Erythroblast (primary cell): ENCODE results near the gene JARID2.
A peak's percentile ranks its signal among the peaks of the same experiment; 100 is the strongest.

Experiments used
- DNase-seq, 2 experiments: peaks; one replicate each; lab custom pipeline; 2025; lab: John Stamatoyannopoulos, UW
- GATA1 ChIP-seq: IDR thresholded peaks from 2 replicates; pipeline ENCODE4 v1.6.1; 2011; ENCODE audit warnings: low read depth, mild to moderate bottlenecking, control low read depth, low read length, moderate library complexity
- POLR2A ChIP-seq: IDR thresholded peaks from 2 replicates; pipeline ENCODE4 v1.6.1; 2011; ENCODE audit warnings: mild to moderate bottlenecking, low read length

JARID2 gene

DNA sequence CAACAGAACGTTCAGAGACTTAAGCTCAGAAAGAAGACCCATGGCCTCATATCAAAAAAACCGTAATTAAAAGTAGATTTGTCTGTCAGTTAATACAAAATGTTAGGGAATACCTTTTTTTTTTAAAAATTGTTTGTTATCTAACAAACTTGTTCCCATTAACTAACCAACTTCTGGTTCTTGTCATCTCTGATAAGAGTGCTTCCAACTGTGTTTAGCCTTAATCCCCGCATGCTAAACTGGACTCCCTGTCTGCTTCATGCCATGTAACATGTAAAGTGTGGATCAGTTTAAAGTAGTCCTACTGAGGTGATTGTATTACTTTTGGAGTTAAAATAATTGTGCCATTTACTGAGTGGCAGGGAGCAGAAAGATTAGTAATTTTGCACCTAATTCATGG is 6.3 kb downstream of the JARID2 start:
- peak; percentile 61 to 73 for DNase-seq
- no peak for TF ChIP-seq POLR2A
- no peak for TF ChIP-seq GATA1

- DNase-seq = no peak
Measured at GRCh38 chr6:15253203-15254022, 7.5 kb downstream of the JARID2 start.

DNA sequence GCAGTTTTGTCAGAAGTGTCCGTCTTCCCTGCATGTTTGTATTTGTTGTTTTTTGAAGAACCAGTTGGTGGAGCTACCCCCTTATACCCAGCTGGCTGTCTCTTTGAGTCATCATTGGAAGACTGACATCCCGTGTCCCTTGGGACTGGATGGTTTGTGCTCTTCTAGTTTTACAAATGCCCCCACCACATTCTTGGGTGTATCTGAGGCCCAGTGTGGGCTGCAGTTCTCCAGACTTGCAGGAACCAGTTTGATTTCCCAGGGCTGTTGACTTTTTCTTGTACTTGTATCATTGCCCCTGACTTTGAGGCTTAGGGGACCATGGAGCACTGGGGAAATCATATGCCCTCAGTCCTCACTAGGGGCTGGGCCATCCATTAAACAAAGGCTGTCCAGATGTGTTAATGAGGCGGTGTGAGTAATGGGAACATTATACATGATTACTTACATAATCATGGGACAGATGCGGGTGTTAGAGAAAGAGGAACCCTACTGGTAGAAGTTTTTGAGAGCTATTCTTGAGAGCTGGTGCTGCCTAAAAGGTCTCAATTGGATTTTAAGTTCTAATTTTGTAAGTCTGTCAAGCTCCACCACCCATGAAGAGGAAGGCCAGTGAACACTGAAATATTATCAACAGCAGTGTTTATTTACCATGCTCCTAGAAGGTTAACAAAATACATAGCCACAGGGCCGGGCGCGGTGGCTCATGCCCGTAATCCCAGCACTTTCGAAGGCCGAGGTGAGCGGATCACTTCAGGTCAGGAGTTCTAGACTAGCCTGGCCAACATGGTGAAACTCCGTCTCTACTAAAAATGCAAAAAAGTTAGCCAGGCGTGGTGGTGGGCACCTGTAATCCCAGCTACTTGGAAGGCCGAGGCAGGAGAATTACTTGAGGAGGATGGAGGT is 8.5 kb downstream of the JARID2 start:
- TF ChIP-seq POLR2A (no peak), GATA1 (no peak)
- peak; percentile 26 to 49 for DNase-seq

More at GRCh38 chr6:15253203-15254022, 7.5 kb downstream of the JARID2 start:
- TF ChIP-seq GATA1 (no peak), POLR2A (no peak)

DNA sequence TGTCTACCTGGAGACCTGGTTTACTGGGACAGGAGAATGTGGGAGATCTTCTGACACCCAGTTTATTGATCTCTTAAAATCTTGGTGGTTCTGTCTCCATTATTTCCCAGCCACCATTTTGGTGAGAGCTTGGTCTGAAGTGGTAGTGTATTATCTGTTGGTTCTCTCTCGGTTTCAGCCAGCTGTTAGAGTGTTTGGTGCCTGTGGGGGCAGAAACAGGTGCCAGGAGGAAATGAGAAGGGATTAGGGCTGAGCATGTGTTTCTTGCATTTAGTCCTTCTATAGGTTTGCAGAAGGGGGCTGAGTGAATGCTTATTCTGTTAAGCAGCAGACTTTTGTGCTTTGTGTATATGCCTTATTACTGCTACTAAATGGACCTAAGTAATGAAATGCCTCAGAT is 9.6 kb downstream of the JARID2 start:
- no peak for TF ChIP-seq POLR2A
- no peak for TF ChIP-seq GATA1
- DNase-seq = no peak

- no peak for TF ChIP-seq GATA1
- TF ChIP-seq POLR2A = no peak
- no peak for DNase-seq
Measured at GRCh38 chr6:15255909-15256395, 10.1 kb downstream of the JARID2 start.

- no peak for DNase-seq
- TF ChIP-seq GATA1 (no peak), POLR2A (no peak)
Measured at GRCh38 chr6:15256538-15257271, 10.8 kb downstream of the JARID2 start.

DNA sequence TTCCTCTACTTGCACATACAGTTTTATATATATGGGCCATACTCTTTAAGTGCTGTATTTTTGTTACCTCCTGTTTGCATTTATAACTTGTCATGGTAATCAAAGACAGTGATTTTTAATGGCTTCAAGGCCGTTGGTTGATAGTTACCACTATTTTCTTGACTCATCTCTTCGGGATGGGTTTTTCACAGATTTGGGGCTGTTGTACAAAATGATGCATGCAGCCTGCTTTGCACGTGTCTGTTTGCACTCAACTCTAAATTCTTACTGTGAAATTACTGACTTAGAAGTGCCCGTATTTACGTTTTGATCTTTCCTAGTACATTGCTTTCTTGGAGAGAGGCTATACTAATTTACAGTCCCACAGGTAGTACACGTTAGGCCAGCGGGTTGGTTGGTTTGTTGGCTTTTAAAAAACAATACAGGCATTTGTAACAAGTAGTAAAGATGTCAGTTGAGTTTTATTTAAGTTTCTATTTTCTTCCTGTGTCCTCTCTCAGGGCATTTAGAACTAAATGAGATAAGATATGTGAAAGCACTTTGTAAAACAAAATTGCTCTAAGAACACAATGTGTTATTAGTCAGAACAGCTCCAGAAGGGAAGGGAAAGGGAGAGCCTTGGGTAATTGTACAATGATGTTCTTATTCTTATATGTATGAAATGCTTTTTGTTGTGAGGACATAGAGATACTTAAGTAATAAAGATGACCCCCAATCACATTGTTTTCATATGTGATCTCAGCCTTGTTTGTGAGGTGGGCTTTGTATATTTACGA is 11.7 kb downstream of the JARID2 start:
- no peak for DNase-seq
- TF ChIP-seq GATA1 (no peak), POLR2A (no peak)

DNA sequence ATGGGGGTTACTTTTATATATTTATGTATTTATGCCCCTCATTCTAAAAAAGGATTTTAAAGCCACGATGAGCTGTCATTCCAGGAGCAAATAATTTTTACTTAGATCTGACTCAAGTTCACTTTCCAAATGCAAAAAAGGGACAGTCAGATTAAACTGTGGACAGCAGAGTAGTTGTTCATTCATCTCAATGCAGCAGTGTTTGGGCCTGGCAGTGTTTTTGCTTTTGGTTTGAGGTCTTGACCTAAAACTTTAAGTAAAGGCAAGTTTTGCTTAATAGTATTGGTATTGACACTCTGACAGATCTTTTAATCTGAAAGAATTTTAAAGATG is 13.9 kb downstream of the JARID2 start:
- DNase-seq = no peak
- TF ChIP-seq POLR2A (no peak), GATA1 (no peak)

- DNase-seq = no peak
- TF ChIP-seq GATA1 (no peak), POLR2A (no peak)
Measured at GRCh38 chr6:15260099-15260821, 14.4 kb downstream of the JARID2 start.

DNA sequence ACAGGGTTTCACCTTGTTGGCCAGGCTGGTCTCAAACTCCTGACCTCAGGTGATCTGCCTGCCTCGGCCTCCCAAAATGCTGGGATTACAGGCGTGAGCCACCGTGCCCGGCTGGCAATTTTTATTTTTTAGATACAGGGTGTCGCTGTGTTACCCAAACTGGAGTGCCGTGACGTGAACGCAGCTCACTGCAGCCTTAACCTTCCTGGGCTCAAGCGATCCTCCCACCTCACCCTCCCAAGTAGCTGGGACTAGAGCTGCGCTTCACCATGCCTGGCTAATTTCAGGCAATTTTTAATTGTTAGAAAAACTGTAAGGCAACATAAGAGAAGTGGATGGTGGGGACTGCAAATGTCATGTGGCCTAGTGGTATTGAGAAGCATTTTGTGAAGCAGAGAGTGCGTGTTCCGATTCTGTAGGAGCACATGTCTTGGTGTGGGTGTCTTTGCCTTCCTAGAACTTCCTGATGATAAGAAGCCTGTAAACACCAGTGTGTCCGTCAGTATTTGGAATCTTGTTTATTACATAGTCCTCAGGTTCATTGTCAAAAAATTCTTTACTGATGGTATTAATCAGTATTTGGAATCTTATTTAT is 18.0 kb downstream of the JARID2 start:
- DNase-seq = no peak
- no peak for TF ChIP-seq GATA1
- TF ChIP-seq POLR2A = no peak

DNA sequence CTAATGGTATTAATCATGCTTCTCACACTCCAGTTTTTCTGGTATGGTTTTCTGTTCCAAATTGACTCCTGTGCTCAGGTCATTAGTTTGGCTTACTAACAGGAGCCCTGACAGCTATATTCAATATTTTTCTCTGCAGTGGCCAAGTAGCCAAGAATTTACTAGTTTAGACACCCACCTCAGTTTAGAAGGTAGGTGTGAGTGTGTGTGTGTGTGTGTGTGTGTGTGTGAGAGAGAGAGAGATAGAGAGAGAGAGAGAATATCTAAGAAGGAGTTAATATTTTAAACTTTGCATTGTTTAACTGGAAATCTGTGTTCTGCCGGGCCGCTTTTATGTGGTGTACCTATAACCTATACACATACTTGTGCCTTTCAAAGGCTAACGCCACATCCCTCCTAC is 18.5 kb downstream of the JARID2 start:
- DNase-seq = no peak
- TF ChIP-seq POLR2A = no peak
- TF ChIP-seq GATA1 = no peak
